IMR-90 (cell line): ENCODE data around the gene CEP55. TPM values are rescaled to one million over a fixed set of nuclear protein-coding genes. Genes with fewer than 3 reads are reported as not detected.

Experiments
- ATAC-seq: fragments of 200-7000 bp; cut with Tn5 transposase; 2 replicates; pipeline ENCODE4 v1.9.1; 2020; ENCODE audit warnings: low read depth, mild to moderate bottlenecking, moderate library complexity
- BruUV-seq: library from RNA; stranded (reverse); fragments of 400-500 nt; replicated peaks from 2 replicates; lab custom pipeline; 2021; lab: Mats Ljungman, UMichigan
- CTCF ChIA-PET: fragments of 300-600 bp; formaldehyde crosslinking; extraction: SDS; loops from one replicate; lab custom pipeline; 2021; ENCODE audit warnings: antibody characterized with exemption; lab: Yijun Ruan, JAX
- POLR2A ChIA-PET: fragments of 300-600 bp; sonication (Branson Sonifier 250); formaldehyde crosslinking; loops from one replicate; lab custom pipeline; 2022; ENCODE audit warnings: antibody characterized with exemption; ENCODE audit not compliant: unreplicated experiment; lab: Charles Lee
- DNase-seq: peaks from one replicate; pipeline ENCODE4 v3.0.0; 2013
- H2AFZ ChIP-seq: replicated peaks from 2 replicates; pipeline ENCODE3; 2013; ENCODE audit warnings: low read length, mild to moderate bottlenecking; ENCODE audit not compliant: poor library complexity
- H2AK5ac ChIP-seq: 2 replicates; pipeline ENCODE4 v1.6.1; 2013; ENCODE audit warnings: low read depth, low read length, inconsistent platforms
- H2AK9ac ChIP-seq: replicated peaks from 2 replicates; pipeline ENCODE3; 2013; ENCODE audit warnings: mild to moderate bottlenecking, low read depth, low read length, moderate library complexity; ENCODE audit not compliant: poor library complexity
- H2BK120ac ChIP-seq: 2 replicates; pipeline ENCODE4 v1.6.1; 2013; ENCODE audit warnings: low read depth, low read length, inconsistent platforms
- H2BK15ac ChIP-seq: 3 replicates; pipeline ENCODE4 v1.6.1; 2013; ENCODE audit warnings: low read depth, low read length, inconsistent platforms
- H2BK20ac ChIP-seq: 2 replicates; pipeline ENCODE4 v1.6.1; 2013; ENCODE audit warnings: low read depth, mild to moderate bottlenecking, inconsistent platforms, low read length, moderate library complexity
- H2BK5ac ChIP-seq: 2 replicates; pipeline ENCODE4 v1.6.1; 2013; ENCODE audit warnings: mild to moderate bottlenecking, low read depth, low read length, inconsistent platforms; ENCODE audit not compliant: poor library complexity, severe bottlenecking
- H3K14ac ChIP-seq: replicated peaks from 2 replicates; pipeline ENCODE4 v1.6.1; 2013; ENCODE audit warnings: low read depth, low read length, inconsistent platforms
- H3K18ac ChIP-seq: 2 replicates; pipeline ENCODE4 v1.6.1; 2013; ENCODE audit warnings: low read depth, low read length, control low read depth
- H3K23ac ChIP-seq: 2 replicates; pipeline ENCODE4 v1.6.1; 2013; ENCODE audit warnings: low read depth, low read length, inconsistent platforms
- H3K27ac ChIP-seq: 2 replicates; pipeline ENCODE4 v1.5.1; 2013; ENCODE audit warnings: mild to moderate bottlenecking, control low read depth, low read length; ENCODE audit not compliant: insufficient read depth
- H3K27me3 ChIP-seq: 2 replicates; pipeline ENCODE4 v1.6.1; 2013; ENCODE audit warnings: low read length; ENCODE audit not compliant: control insufficient read depth, insufficient read depth
- H3K36me3 ChIP-seq: 2 replicates; pipeline ENCODE4 v1.6.1; 2013; ENCODE audit warnings: low read length, mixed read lengths; ENCODE audit not compliant: control insufficient read depth, insufficient read depth
- H3K4ac ChIP-seq: 2 replicates; pipeline ENCODE4 v1.6.1; 2013; ENCODE audit warnings: low read depth, low read length, inconsistent platforms
- H3K4me1 ChIP-seq: 2 replicates; pipeline ENCODE4 v1.6.1; 2013; ENCODE audit warnings: low read length, mixed read lengths; ENCODE audit not compliant: control insufficient read depth, insufficient read depth
- H3K4me2 ChIP-seq: 2 replicates; pipeline ENCODE4 v1.6.1; 2013; ENCODE audit warnings: low read depth, mild to moderate bottlenecking, control low read depth, low read length, moderate library complexity
- H3K4me3 ChIP-seq: 2 replicates; pipeline ENCODE4 v1.5.1; 2013; ENCODE audit warnings: low read depth, mild to moderate bottlenecking, control low read depth, low read length, moderate library complexity; ENCODE audit not compliant: insufficient read depth
- H3K56ac ChIP-seq: 2 replicates; pipeline ENCODE4 v1.6.1; 2013; ENCODE audit warnings: low read length, inconsistent platforms; ENCODE audit not compliant: insufficient read depth; ENCODE audit errors: extremely low read depth
- H3K79me1 ChIP-seq, 2 experiments: 2 replicates each; pipeline ENCODE4 v1.6.1; 2013; ENCODE audit warnings: low read length in 2 of 2, inconsistent platforms in 1 of 2, low read depth in 1 of 2
- H3K9ac ChIP-seq: 2 replicates; pipeline ENCODE4 v1.6.1; 2013; ENCODE audit warnings: low read depth, low read length, control low read depth
- H3K9me1 ChIP-seq: 2 replicates; pipeline ENCODE4 v1.6.1; 2013; ENCODE audit warnings: low read length, inconsistent platforms; ENCODE audit not compliant: insufficient read depth
- H3K9me3 ChIP-seq: 2 replicates; pipeline ENCODE4 v1.6.1; 2013; ENCODE audit warnings: low read length; ENCODE audit not compliant: control insufficient read depth, insufficient read depth
- H4K20me1 ChIP-seq: 2 replicates; pipeline ENCODE4 v1.6.1; 2013; ENCODE audit warnings: low read length, inconsistent platforms; ENCODE audit not compliant: insufficient read depth
- H4K5ac ChIP-seq: 2 replicates; pipeline ENCODE4 v1.6.1; 2013; ENCODE audit warnings: mild to moderate bottlenecking, low read depth, low read length, control low read depth
- H4K8ac ChIP-seq, 2 experiments: 2 replicates each; pipeline ENCODE4 v1.6.1; 2013; ENCODE audit warnings: low read depth in 2 of 2, low read length in 2 of 2, control low read depth in 1 of 2, inconsistent platforms in 1 of 2
- H4K91ac ChIP-seq: 2 replicates; pipeline ENCODE4 v1.6.1; 2013; ENCODE audit warnings: low read depth, low read length, inconsistent platforms; ENCODE audit not compliant: insufficient read depth
- BHLHE40 ChIP-seq: fragments of 150-350 bp; IDR thresholded peaks from 2 replicates; pipeline ENCODE4 v1.6.1; 2016; ENCODE audit warnings: mild to moderate bottlenecking, low read depth, low read length
- CEBPB ChIP-seq: IDR thresholded peaks from 2 replicates; pipeline ENCODE4 v1.6.1; 2012; ENCODE audit warnings: low read depth, low read length, improper control_type of control experiment
- CHD1 ChIP-seq: IDR thresholded peaks from 2 replicates; pipeline ENCODE4 v1.6.1; 2012; ENCODE audit warnings: low read depth, low read length, improper control_type of control experiment
- FOS ChIP-seq: fragments of 150-350 bp; IDR thresholded peaks from 2 replicates; pipeline ENCODE4 v1.6.1; 2016; ENCODE audit warnings: low read depth, low read length
- MAFK ChIP-seq: IDR thresholded peaks from 2 replicates; pipeline ENCODE4 v1.6.1; 2012; ENCODE audit warnings: low read depth, low read length, improper control_type of control experiment
- MAZ ChIP-seq: IDR thresholded peaks from 2 replicates; pipeline ENCODE4 v1.6.1; 2012; ENCODE audit warnings: low read depth, mild to moderate bottlenecking, low read length, improper control_type of control experiment, moderate library complexity, borderline replicate concordance
- MXI1 ChIP-seq: IDR thresholded peaks from 2 replicates; pipeline ENCODE4 v1.6.1; 2012; ENCODE audit warnings: low read depth, mild to moderate bottlenecking, low read length, moderate library complexity, borderline replicate concordance
- NFE2L2 ChIP-seq: fragments of 150-350 bp; IDR thresholded peaks from 2 replicates; pipeline ENCODE4 v1.6.1; 2016; ENCODE audit warnings: low read depth, mild to moderate bottlenecking, low read length
- RAD21 ChIP-seq: IDR thresholded peaks from 2 replicates; pipeline ENCODE4 v1.6.1; 2012; ENCODE audit warnings: low read length, improper control_type of control experiment
- RCOR1 ChIP-seq: IDR thresholded peaks from 2 replicates; pipeline ENCODE4 v1.6.1; 2012; ENCODE audit warnings: mild to moderate bottlenecking, low read length, improper control_type of control experiment; ENCODE audit not compliant: insufficient replicate concordance
- RFX5 ChIP-seq: IDR thresholded peaks from 2 replicates; pipeline ENCODE4 v1.8.0; 2012; ENCODE audit warnings: low read depth, mild to moderate bottlenecking, low read length, moderate library complexity
- SMC3 ChIP-seq: fragments of 150-350 bp; IDR thresholded peaks from 2 replicates; pipeline ENCODE4 v1.6.1; 2016; ENCODE audit warnings: low read depth, mild to moderate bottlenecking, antibody characterized with exemption, low read length, moderate library complexity
- WGBS, 2 experiments: methylation state at CpG; one replicate each; pipeline versions ENCODE4 v1.1.5 to v1.1.7; 2013; ENCODE audit warnings: missing lambda C conversion rate in 2 of 2; ENCODE audit not compliant: insufficient read length in 1 of 2; ENCODE audit errors: extremely low coverage in 2 of 2; 5-methylcytosine and 5-hydroxymethylcytosine counted together
- dilution Hi-C: fragments of 300-500 bp; cut with HindIII; formaldehyde crosslinking; loops from one replicate; pipeline ENCODE4 v1.14.3; 2018; ENCODE audit warnings: low sequenced_read_pairs; ENCODE audit not compliant: unreplicated experiment
- in situ Hi-C: fragments of 300-500 bp; cut with MboI; formaldehyde crosslinking; loops from 3 replicates; pipeline ENCODE4 v1.14.3; 2019; ENCODE audit warnings: low sequenced_read_pairs, inconsistent platforms, mixed read lengths
- intact Hi-C: fragments of 100-400 bp; cut with micrococcal nuclease; formaldehyde crosslinking; loops from 2 replicates; pipeline ENCODE4 v1.10.0; 2022
- polyA plus RNA-seq, 3 experiments: library from polyadenylated mRNA; depleted of rRNA; stranded (reverse); fragments of >200 nt; gene quantifications; 2 replicates each; pipeline ENCODE4 v1.2.3, GENCODE V29; 2012; ENCODE audit warnings: low replicate concordance in 1 of 3
- total RNA-seq: library from RNA; depleted of rRNA; stranded (reverse); fragments of >200 nt; gene quantifications from 2 replicates; pipeline ENCODE4 v1.2.3, GENCODE V29; 2012
- TF ChIP-seq, protein P1 (sequence below): conservative IDR thresholded peaks from 2 replicates; pipeline ENCODE4 v1.5.1; 2012; ENCODE audit warnings: mild to moderate bottlenecking, low read depth, low read length, improper control_type of control experiment
- TF ChIP-seq, protein P2 (sequence below): fragments of 150-350 bp; IDR thresholded peaks from 2 replicates; pipeline ENCODE4 v1.6.1; 2016; ENCODE audit warnings: low read depth, mild to moderate bottlenecking, low read length, moderate library complexity, borderline replicate concordance
- TF ChIP-seq, protein P3 (sequence below): fragments of 150-350 bp; IDR thresholded peaks from 2 replicates; pipeline ENCODE4 v1.6.1; 2017; ENCODE audit warnings: mild to moderate bottlenecking, antibody characterized with exemption, low read length, low read depth

The CEP55 gene
- total and polyA plus RNA-seq, 2 of the 4 experiments (the other 2 are of a cell fraction): 15.7 to 23.5 TPM

DNA sequence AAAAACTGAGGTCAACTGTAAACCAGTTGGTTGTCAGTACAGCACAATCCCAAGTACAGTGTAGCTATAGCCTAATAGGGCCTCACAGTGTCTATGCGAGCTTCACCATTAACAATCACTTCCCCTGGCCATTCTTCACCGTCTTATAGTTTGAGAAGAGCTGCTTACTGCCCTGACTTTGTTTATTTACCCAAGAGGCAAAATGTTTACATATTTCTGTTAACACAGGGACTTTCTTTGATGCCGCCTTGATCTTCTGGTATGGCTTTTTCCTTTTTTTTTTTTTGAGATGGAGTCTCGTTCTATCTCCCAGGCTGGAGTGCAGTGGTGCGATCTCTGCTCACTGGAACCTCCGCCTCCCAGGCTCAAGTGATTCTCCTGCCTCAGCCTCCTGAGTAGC lies 17.5 kb upstream of the CEP55 start:
- H3K9ac ChIP-seq: peak overlapping the region; percentile 49; the same call in 1 of the 2 replicates
- TF ChIP-seq CEBPB (no peak), CHD1 (no peak), RAD21 (no peak), FOS (no peak), MXI1 (no peak), MAFK (no peak), RCOR1 (no peak), SMC3 (no peak), BHLHE40 (no peak), NFE2L2 (no peak), MAZ (no peak), RFX5 (no peak)
- TF ChIP-seq, protein P1, sequence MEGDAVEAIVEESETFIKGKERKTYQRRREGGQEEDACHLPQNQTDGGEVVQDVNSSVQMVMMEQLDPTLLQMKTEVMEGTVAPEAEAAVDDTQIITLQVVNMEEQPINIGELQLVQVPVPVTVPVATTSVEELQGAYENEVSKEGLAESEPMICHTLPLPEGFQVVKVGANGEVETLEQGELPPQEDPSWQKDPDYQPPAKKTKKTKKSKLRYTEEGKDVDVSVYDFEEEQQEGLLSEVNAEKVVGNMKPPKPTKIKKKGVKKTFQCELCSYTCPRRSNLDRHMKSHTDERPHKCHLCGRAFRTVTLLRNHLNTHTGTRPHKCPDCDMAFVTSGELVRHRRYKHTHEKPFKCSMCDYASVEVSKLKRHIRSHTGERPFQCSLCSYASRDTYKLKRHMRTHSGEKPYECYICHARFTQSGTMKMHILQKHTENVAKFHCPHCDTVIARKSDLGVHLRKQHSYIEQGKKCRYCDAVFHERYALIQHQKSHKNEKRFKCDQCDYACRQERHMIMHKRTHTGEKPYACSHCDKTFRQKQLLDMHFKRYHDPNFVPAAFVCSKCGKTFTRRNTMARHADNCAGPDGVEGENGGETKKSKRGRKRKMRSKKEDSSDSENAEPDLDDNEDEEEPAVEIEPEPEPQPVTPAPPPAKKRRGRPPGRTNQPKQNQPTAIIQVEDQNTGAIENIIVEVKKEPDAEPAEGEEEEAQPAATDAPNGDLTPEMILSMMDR: no peak
- TF ChIP-seq, protein P2, sequence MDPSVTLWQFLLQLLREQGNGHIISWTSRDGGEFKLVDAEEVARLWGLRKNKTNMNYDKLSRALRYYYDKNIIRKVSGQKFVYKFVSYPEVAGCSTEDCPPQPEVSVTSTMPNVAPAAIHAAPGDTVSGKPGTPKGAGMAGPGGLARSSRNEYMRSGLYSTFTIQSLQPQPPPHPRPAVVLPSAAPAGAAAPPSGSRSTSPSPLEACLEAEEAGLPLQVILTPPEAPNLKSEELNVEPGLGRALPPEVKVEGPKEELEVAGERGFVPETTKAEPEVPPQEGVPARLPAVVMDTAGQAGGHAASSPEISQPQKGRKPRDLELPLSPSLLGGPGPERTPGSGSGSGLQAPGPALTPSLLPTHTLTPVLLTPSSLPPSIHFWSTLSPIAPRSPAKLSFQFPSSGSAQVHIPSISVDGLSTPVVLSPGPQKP: no peak
- TF ChIP-seq, protein P3, sequence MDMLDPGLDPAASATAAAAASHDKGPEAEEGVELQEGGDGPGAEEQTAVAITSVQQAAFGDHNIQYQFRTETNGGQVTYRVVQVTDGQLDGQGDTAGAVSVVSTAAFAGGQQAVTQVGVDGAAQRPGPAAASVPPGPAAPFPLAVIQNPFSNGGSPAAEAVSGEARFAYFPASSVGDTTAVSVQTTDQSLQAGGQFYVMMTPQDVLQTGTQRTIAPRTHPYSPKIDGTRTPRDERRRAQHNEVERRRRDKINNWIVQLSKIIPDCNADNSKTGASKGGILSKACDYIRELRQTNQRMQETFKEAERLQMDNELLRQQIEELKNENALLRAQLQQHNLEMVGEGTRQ: no peak
- H2AFZ ChIP-seq: no peak overlapping the region
- H4K5ac ChIP-seq: peak overlapping the region; percentile 92
- no peak overlapping the region for H2BK20ac ChIP-seq
- no peaks in the 10 kb centered on the region for H3K9me3 ChIP-seq
- H3K23ac ChIP-seq: peak overlapping the region; percentile 79
- in situ Hi-C loops (no loop called here), intact Hi-C loops (no loop called here), dilution Hi-C loops (no loop called here)
- BruUV-seq: no TSS peak
- WGBS, 2 experiments: no CpG with 5 or more reads among the region's 6 CpGs
- H4K91ac ChIP-seq: peak overlapping the region; percentile 28; the same call in 1 of the 2 replicates
- no peak overlapping the region for H2AK9ac ChIP-seq
- ATAC-seq: no peak
- ChIA-PET POLR2A (interaction anchor here (0.6 to 0.7 kb wide), 2 partner anchors 48 to 89 kb away, joined by 5 read pairs; no protein-coding TSS in a partner anchor), CTCF (interaction anchor here (0.6 to 1.2 kb wide), 6 partner anchors 33 to 550 kb away, joined by 3 to 4 read pairs (median 3); no protein-coding TSS in a partner anchor)
- no peaks in the 10 kb centered on the region for H3K27me3 ChIP-seq
- H2BK120ac ChIP-seq: peak overlapping the region; percentile 35
- H3K4me3 ChIP-seq: peak overlapping the region; percentile 15; the same call in 1 of the 2 replicates
- peak overlapping the region; percentile 52; the same call in 1 of the 2 replicates for H3K4ac ChIP-seq
- H3K18ac ChIP-seq: peak overlapping the region; percentile 66; the same call in 1 of the 2 replicates
- H4K8ac ChIP-seq: peak overlapping the region; percentile 13 to 48; a peak in 3 of 4 replicates
- H3K36me3 ChIP-seq: peaks cover 10% of the 10 kb centered on the region
- H3K14ac ChIP-seq: peak overlapping the region; percentile 82
- H3K4me1 ChIP-seq: peaks cover 15% of the 10 kb centered on the region
- peak overlapping the region; percentile 57 for H2BK5ac ChIP-seq
- H4K20me1 ChIP-seq: peaks cover 4% of the 10 kb centered on the region; the same call in 1 of the 2 replicates
- no peak overlapping the region for H3K56ac ChIP-seq
- peak overlapping the region; percentile 77 for H3K27ac ChIP-seq
- H2BK15ac ChIP-seq: peak overlapping the region; percentile 18; the same call in 1 of the 3 replicates
- H3K9me1 ChIP-seq: peaks cover 15% of the 10 kb centered on the region
- peaks cover 0 to 30% of the 10 kb centered on the region in 2 experiments; a peak in 2 of 4 replicates for H3K79me1 ChIP-seq
- DNase-seq: no peak
- peak overlapping the region; percentile 50; the same call in 1 of the 2 replicates for H2AK5ac ChIP-seq
- peak overlapping the region; percentile 85 for H3K4me2 ChIP-seq
